Activated naive CD8-positive, alpha-beta T cell treated with anti-CD3 and anti-CD28 coated beads for 36 hours (primary cell): Measurements from ENCODE around the gene KCTD20. TPM values are rescaled to one million over a fixed set of nuclear protein-coding genes. Genes with fewer than 3 reads are reported as not detected.
"Not testable (repeated sequence)": the region's sequence is repeated elsewhere in the genome, so short reads cannot be mapped to it uniquely, and the experiment has no call there.

Source experiments
- DNase-seq: peaks from one replicate; pipeline ENCODE4 v3.0.0; 2021
- H3K27ac Mint-ChIP-seq: one replicate; pipeline ENCODE4 v1.8.0; 2022; ENCODE audit warnings: mild to moderate bottlenecking, moderate library complexity, mixed read lengths
- H3K27me3 Mint-ChIP-seq: one replicate; pipeline ENCODE4 v1.8.0; 2022; ENCODE audit warnings: mild to moderate bottlenecking, mixed read lengths
- H3K36me3 Mint-ChIP-seq: one replicate; pipeline ENCODE4 v1.8.0; 2021; ENCODE audit warnings: mild to moderate bottlenecking, mixed read lengths
- H3K4me1 Mint-ChIP-seq: one replicate; pipeline ENCODE4 v1.8.0; 2021; ENCODE audit warnings: mixed read lengths
- H3K4me3 Mint-ChIP-seq: one replicate; pipeline ENCODE4 v1.8.0; 2022; ENCODE audit warnings: mild to moderate bottlenecking, moderate library complexity, mixed read lengths
- H3K9me3 Mint-ChIP-seq: one replicate; pipeline ENCODE4 v1.8.0; 2022; ENCODE audit warnings: mixed read lengths
- total RNA-seq, 2 experiments: library from RNA; stranded (reverse); gene quantifications; one replicate each; pipeline ENCODE4 v1.2.3, GENCODE V29; 2021

The KCTD20 gene
- total RNA-seq, result 10 to 100 TPM; 48.4 to 56.6 TPM

DNA sequence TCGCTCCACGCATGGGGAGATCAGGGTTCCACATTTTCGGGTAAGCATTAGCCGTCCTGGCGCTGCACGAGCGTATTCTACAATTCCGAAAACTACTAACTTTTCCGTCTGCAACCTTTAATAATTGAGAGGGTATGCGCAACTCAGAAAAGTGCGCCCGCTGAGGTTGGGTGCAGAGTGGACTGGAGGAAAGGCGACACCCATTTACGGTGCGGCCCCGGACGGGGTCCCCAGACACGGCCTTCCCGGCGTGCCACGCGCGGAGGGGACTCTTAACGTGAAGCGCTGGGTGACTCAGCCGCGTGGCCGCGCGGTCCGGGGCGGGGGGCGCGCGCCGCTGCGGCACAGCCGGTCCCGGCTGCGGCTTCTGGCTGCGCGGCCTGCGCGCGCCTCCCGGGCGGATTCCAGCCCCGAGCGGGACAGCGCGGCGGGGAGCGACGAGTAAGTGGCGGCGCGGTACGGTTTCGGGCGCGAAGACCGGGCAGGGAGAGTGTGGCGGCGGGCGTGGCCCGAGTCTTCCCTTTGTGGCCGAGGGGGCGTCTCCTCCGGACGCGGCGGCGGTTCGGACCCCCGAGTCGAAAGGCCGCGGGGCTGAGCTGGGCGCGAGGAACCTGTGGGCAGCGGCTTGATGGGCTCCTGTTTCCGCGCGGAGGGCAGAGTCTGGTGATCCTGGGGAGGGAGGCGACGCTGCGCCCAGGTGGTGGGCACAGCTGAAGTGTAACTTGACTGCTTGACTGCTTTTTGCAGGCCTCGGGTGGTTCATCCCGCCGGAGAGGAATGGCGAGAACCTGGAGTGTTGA, at the start of gene KCTD20, which contains the start of gene PXT1:
Gene KCTD20, plus strand, starts transcription at position 330 of the 800 bp plus-strand sequence. CDS start 27,098 bp downstream, outside the sequence.
Gene PXT1, minus strand, starts transcription at position 184 of the 800 bp plus-strand sequence. CDS start 16,772 bp downstream, outside the sequence.
- peak within 1 kb of the TSS; percentile 97 for H3K27ac Mint-ChIP-seq
- H3K4me1 Mint-ChIP-seq, result peaks cover 38% of the 10 kb centered on the region
- H3K9me3 Mint-ChIP-seq, result no peaks in the 10 kb centered on the region
- peak within 1 kb of the TSS; percentile 96 for H3K4me3 Mint-ChIP-seq
- peaks cover 8% of the 10 kb centered on the region for H3K36me3 Mint-ChIP-seq
- DNase-seq, result peak; percentile 92
- H3K27me3 Mint-ChIP-seq, result no peaks in the 10 kb centered on the region

DNA sequence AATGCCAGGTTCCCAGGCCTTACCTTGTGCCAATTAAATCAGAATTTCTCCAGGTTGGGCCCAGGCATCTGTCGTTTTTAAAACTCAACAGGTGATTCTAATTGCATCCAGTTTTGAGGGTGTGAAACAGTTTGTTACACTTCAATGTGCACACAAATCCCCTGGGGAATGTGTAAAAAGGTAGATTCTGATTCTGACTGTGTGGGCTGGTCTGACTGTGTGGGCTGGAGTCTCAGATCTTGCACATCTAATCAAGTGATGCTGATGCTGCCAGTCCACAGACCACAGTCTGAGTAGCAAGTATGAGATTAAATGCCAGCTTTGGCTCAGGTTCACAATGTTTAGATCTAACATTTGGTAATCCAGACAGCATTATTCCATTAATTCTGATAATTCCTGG, 42.8 kb upstream of the KCTD20 start:
- H3K36me3 Mint-ChIP-seq, result no peaks in the 10 kb centered on the region
- H3K4me1 Mint-ChIP-seq, result no peaks in the 10 kb centered on the region
- no peak overlapping the region for H3K4me3 Mint-ChIP-seq
- H3K27me3 Mint-ChIP-seq, result peaks cover 7% of the 10 kb centered on the region
- no peaks in the 10 kb centered on the region for H3K9me3 Mint-ChIP-seq
- no peak overlapping the region for H3K27ac Mint-ChIP-seq
- DNase-seq, result no peak

DNA sequence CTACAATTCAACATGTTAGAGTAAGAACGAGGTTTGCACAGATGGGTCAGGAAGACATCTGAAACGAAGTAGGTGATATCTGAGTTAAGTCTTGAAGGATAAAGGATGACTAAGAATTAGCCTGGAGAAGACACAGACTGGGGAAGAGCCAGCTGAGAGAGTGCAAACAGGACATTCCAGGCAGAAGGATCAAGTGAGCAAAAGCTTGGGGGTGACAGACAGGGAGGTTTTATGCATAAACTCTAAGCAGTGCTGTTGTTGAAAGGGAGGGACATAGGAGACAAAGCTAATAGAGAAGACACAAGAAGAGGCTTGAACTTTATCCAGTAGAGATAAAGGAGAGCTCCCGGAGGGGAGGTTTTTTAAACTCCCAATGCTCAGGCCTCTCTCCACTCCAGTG, 40.3 kb upstream of the KCTD20 start:
- no peak for DNase-seq
- Mint-ChIP-seq H3K36me3 (no peaks in the 10 kb centered on the region), H3K4me1 (no peaks in the 10 kb centered on the region), H3K27me3 (peaks cover 13% of the 10 kb centered on the region), H3K9me3 (no peaks in the 10 kb centered on the region), H3K27ac (no peak overlapping the region), H3K4me3 (no peak overlapping the region)

DNA sequence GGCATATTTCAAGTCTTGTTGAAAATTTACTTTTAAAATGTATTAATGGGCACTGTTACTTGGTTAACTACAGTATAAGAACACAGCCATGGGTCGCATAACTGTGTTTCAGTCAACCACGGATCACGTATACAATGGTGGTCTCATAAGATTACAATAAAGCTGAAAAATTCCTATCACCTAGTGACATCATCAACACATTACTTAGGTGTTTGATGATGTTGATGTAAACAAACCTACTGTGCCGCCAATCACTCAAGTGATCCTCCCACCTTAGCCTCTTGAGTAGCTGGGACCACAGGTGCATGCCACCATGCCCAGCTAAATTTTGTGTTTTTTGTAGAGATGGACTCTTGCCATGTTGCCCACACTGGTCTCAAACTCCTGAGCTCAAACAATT, 38.6 kb upstream of the KCTD20 start:
- no peak overlapping the region for H3K27ac Mint-ChIP-seq
- H3K9me3 Mint-ChIP-seq, result no peaks in the 10 kb centered on the region
- no peak overlapping the region for H3K4me3 Mint-ChIP-seq
- H3K4me1 Mint-ChIP-seq, result no peaks in the 10 kb centered on the region
- no peak for DNase-seq
- H3K27me3 Mint-ChIP-seq, result peaks cover 17% of the 10 kb centered on the region
- no peaks in the 10 kb centered on the region for H3K36me3 Mint-ChIP-seq

DNA sequence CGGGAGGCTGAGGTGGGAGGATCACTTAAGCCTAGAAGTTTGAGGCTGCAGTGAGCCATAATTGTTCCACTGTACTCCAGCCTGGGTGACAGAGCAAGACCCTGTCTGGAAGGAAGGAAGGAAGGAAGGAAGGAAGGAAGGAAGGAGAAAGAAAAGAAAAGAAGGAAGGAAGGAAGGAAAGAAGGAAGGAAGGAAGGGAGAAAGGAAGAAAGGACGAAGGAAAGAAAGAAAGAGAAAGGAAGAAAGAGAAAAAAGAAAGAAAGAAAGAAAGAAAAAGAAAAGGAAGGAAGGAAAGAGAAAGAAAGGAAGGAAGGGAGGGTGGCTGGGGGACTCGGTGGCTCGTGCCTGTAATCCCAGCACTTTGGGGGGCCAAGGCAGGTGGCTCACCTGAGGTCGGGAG, 33.1 kb upstream of the KCTD20 start:
- not testable (repeated sequence) for H3K4me1 Mint-ChIP-seq, H3K27me3 Mint-ChIP-seq, H3K27ac Mint-ChIP-seq, DNase-seq, H3K9me3 Mint-ChIP-seq, H3K4me3 Mint-ChIP-seq, H3K36me3 Mint-ChIP-seq

DNA sequence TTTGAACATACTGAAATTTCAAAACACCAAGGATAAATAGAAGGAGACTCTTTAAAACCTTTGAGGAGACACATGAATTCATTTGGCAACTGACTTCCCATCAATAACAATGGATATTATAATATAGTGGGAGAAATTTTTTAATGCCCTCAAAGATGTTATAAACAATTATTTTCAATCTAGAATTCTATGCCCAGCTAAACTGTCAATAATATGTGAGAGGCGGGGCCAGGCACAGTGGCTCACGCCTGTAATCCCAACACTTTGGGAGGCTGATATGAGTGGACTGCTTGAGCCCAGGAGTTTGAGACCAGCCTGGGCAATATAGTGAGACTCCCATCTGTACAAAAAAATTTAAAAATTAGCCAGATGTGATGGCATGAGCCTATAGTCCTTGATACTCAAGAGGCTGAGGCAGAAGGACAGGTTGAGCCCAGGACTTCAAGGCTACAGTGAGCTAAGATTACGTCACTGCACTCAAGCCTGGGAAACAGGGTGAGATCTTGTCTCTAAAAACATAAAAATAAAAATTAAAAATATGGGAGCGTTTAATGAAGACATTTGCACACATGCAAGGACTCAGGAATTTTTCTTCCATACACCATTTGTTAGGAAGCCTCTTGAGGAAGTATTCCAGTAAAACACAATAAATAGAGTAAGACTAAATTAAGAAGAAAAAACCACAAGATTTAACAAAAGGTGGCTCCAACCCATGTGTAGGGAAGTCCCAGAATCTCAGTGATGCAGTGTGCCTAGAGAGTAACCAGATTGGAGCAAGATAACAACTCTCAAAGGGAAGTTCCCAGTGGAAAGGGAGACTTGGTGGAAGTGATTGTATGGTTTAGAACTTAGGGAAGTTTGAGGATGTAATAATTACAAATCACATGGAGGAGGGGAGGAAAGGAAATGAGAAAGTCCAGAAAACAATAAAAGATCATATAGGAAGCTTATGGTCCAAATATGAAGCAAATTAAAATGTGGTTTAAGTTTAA, 29.0 kb upstream of the KCTD20 start:
- DNase-seq, result no peak
- Mint-ChIP-seq H3K27me3 (no peaks in the 10 kb centered on the region), H3K9me3 (peaks cover 2% of the 10 kb centered on the region), H3K36me3 (peaks cover 2% of the 10 kb centered on the region), H3K4me1 (no peaks in the 10 kb centered on the region), H3K27ac (no peak overlapping the region), H3K4me3 (no peak overlapping the region)

DNA sequence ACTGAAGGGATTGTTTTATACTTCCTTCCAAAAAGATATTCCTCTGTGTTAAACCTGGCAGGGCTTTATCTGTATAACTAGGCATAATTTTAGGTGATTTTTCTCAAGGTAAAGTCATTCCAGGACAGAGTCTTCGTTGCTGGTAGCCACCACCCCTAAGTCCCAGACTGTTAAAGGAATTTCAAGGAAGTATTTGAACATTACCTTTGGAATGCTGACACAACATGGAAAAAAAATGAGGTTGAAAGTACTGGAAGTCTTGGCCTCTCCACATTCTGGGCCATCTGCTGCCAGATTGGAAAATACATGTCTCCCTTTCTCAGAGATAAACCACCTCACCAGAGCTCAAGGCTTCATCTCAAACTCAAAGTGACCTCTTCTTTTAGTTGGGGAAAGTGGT, 28.3 kb upstream of the KCTD20 start:
- Mint-ChIP-seq H3K36me3 (peaks cover 2% of the 10 kb centered on the region), H3K9me3 (peaks cover 2% of the 10 kb centered on the region), H3K27ac (no peak overlapping the region), H3K4me1 (no peaks in the 10 kb centered on the region), H3K27me3 (no peaks in the 10 kb centered on the region), H3K4me3 (no peak overlapping the region)
- DNase-seq, result no peak

DNA sequence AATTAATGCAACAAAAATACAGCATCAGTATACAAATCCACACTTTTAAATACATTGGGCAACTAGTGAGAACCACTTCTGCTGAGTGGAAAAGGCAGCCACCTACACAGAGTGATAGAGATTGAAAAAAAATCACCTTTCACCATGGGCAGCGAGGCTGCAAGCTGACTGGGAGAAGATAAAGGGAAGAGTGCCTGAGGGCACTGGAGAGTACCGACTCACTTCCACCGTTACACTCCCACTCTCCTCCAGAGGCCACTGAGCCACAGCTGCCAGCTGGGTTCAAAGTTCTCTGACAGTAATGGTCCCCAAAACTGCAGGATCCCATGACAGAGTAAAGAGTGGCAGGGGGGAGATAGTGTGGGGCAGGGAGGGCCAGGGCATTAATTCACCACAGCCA, 24.2 kb upstream of the KCTD20 start:
- Mint-ChIP-seq H3K9me3 (no peaks in the 10 kb centered on the region), H3K4me3 (no peak overlapping the region), H3K4me1 (peaks cover 9% of the 10 kb centered on the region), H3K36me3 (no peaks in the 10 kb centered on the region), H3K27ac (no peak overlapping the region), H3K27me3 (no peaks in the 10 kb centered on the region)
- DNase-seq, result no peak

DNA sequence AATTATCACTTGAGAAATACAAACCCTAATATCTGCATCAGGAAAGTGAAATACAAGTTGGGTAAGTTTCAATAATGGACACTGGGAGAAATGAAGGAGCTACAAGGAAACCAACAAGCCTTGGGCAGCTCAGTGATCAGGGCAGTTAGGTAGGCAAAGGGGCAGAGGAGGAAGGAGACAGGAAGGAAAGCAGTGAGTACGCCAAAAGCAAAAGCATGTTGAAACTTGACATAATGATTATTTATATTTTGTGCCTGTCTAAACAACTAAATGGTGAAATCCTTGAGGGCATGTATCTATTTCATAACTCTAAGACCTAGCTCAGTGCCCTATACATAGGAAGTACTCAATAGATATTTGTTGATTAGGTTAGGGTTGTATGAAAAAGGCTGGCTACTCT, 23.5 kb upstream of the KCTD20 start:
- no peak for DNase-seq
- H3K4me3 Mint-ChIP-seq, result no peak overlapping the region
- no peaks in the 10 kb centered on the region for H3K36me3 Mint-ChIP-seq
- H3K4me1 Mint-ChIP-seq, result peaks cover 13% of the 10 kb centered on the region
- no peaks in the 10 kb centered on the region for H3K27me3 Mint-ChIP-seq
- no peaks in the 10 kb centered on the region for H3K9me3 Mint-ChIP-seq
- no peak overlapping the region for H3K27ac Mint-ChIP-seq

DNA sequence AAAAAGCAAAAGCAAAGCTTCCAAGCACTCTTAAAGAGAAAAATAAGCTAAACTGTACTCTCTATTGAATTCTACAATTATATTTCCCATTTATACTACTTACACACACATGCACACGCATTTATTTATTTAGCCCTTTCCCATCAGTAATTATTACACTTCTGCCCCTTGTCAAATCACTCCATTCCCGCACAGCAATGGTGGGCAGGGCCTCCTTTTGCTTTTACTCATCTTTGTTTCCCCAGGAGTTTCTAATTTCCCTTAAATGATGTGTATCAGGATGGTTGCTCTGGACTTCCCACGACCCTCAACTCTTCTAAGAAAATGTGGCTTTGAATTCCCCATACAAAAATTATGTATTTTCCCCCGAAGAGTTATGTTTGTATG, 20.1 kb upstream of the KCTD20 start:
- Mint-ChIP-seq H3K4me1 (peaks cover 13% of the 10 kb centered on the region), H3K27me3 (no peaks in the 10 kb centered on the region), H3K4me3 (peak overlapping the region; percentile 88), H3K27ac (peak overlapping the region; percentile 93), H3K36me3 (no peaks in the 10 kb centered on the region), H3K9me3 (no peaks in the 10 kb centered on the region)
- DNase-seq, result no peak

DNA sequence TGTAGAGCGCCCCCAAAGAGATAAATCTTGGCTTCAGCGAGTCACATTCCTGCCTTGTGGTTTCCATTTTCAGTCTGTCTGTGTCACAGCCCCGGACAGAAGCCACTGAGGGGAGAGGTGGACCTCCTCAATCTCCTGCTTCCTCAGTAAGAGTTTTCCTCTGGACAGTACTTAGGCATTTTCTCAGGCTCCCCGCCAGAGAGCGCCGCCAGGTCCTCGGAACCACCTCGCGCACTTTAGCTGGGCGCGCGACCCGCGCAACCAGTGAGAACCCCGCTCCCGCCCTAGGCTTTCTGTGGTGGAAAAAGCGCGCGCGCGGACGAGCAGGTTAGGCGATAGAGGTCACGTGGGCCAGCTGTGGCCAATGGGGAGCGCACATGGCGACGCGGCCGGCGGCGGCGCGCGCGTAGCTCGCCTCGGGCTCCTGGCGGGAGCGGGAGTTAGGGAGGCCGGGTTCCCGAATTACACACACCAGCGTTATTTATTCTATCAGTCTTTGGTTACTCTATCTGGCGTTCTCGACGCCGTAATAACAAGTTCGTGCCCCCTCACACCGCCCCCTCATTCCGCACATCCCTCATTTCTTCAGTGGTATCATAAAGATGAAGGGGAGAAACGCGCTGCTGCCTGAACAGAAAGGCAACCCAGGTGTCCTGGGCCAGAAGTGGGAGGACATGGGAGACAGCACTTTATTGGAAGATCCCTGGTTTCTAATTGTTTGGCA, 19.5 kb upstream of the KCTD20 start:
- Mint-ChIP-seq H3K4me3 (peak overlapping the region; percentile 88), H3K27ac (peak overlapping the region; percentile 93), H3K27me3 (no peaks in the 10 kb centered on the region), H3K36me3 (no peaks in the 10 kb centered on the region), H3K9me3 (no peaks in the 10 kb centered on the region), H3K4me1 (peaks cover 13% of the 10 kb centered on the region)
- DNase-seq, result peak; percentile 98

DNA sequence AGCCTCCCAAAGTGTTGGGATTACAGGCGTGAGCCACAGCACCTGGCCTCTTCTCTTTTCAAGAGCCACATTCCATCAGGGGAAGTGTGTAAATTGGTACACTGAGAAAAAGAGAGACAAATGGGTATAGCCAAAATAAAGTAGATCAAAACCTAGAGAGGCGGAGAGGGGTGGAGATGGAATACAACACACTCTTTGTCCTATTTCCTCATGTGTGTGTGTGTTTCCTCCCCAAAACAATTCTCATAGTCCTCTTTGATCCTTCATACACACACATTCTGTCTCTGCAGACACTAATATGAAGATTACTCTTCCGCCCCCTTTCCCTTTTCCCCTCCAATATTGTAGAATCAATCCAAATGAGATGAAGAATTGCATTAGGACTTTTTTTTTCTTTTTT, 16.2 kb upstream of the KCTD20 start:
- H3K27me3 Mint-ChIP-seq, result no peaks in the 10 kb centered on the region
- H3K9me3 Mint-ChIP-seq, result no peaks in the 10 kb centered on the region
- no peak for DNase-seq
- H3K27ac Mint-ChIP-seq, result no peak overlapping the region
- no peak overlapping the region for H3K4me3 Mint-ChIP-seq
- H3K36me3 Mint-ChIP-seq, result no peaks in the 10 kb centered on the region
- H3K4me1 Mint-ChIP-seq, result peaks cover 13% of the 10 kb centered on the region

DNA sequence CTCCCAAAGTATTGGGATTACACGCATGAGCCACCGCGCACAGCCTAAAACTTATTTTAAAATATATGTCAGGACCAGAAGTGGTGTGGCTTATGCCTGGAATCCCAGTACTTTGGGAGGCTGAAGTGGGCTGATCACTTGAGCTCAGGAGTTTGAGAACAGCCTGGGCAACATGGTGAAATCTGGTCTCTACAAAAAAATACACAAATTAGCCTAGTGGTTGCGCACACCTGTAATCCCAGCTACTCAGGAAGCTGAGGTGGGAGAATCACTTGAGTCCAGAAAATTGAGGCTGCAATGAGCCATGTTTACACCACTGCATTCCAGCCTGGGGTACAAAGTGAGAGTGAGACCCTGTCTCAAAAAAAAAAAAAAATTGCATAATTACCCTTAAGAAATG, 13.9 kb upstream of the KCTD20 start:
- DNase-seq, result no peak
- no peak overlapping the region for H3K4me3 Mint-ChIP-seq
- peaks cover 5% of the 10 kb centered on the region for H3K4me1 Mint-ChIP-seq
- H3K27me3 Mint-ChIP-seq, result no peaks in the 10 kb centered on the region
- no peak overlapping the region for H3K27ac Mint-ChIP-seq
- H3K9me3 Mint-ChIP-seq, result no peaks in the 10 kb centered on the region
- no peaks in the 10 kb centered on the region for H3K36me3 Mint-ChIP-seq

DNA sequence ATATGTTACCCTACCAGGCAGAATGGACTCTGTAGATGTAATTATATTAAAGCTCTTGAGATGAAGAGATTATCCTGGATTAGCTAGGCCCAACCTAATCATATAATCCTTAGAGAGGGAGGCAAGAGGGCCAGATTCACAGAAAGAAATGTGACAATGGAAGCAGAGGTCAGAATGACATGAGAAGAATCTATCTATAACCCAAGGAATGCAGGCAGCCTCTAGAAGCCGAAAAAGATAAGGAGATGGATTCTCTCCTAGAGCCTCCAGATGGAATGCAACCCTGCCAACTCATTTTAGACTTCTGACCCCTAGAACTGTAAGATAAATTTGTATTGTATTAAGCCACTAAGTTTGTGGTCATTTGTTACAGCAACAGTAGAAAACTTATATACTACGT, 12.4 kb upstream of the KCTD20 start:
- Mint-ChIP-seq H3K36me3 (no peaks in the 10 kb centered on the region), H3K27me3 (peaks cover under 1% of the 10 kb centered on the region), H3K9me3 (no peaks in the 10 kb centered on the region), H3K4me1 (peaks cover 4% of the 10 kb centered on the region), H3K27ac (no peak overlapping the region), H3K4me3 (no peak overlapping the region)
- DNase-seq, result no peak

DNA sequence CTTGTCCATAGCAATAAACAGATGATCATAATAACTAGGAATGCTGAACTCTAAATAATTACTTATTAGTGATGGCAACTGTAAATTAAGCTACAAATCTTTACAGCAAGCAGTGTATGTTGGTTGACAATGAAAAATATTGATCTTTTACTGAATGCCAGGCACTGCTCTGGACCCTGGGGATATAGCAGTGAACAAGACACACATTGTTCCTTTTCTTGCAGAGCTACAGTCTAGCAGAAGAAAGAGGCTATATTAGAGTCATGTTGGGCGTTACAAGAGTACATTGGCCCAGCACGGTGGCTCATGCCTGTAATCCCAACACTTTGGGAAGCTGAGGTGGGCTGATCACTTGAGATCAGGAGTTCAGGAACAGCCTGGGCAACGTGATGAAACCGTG, 11.6 kb upstream of the KCTD20 start:
- H3K36me3 Mint-ChIP-seq, result no peaks in the 10 kb centered on the region
- no peak overlapping the region for H3K4me3 Mint-ChIP-seq
- no peak overlapping the region for H3K27ac Mint-ChIP-seq

More for the DNA sequence above, 11.6 kb upstream of the KCTD20 start:
- Mint-ChIP-seq H3K4me1 (peaks cover 4% of the 10 kb centered on the region), H3K9me3 (no peaks in the 10 kb centered on the region), H3K27me3 (peaks cover 4% of the 10 kb centered on the region)
- DNase-seq, result no peak
